Occipital lobe (tissue), 2 donors: ENCODE results near the gene DST. TPM values are rescaled to one million over a fixed set of nuclear protein-coding genes. Genes with fewer than 3 reads are reported as not detected.
"Not testable (repeated sequence)": the region's sequence is repeated elsewhere in the genome, so short reads cannot be mapped to it uniquely, and the experiment has no call there.

Experiments
- DNase-seq: peaks from one replicate; lab custom pipeline; 2025; lab: John Stamatoyannopoulos, UW
- total RNA-seq: library from RNA; depleted of rRNA; stranded (reverse); fragments of >200 nt; gene quantifications from one replicate; pipeline ENCODE4 v1.2.3, GENCODE V29; 2014

The DST gene
- total RNA-seq, 1 donor from 2014 or later, result 329 TPM

DNA sequence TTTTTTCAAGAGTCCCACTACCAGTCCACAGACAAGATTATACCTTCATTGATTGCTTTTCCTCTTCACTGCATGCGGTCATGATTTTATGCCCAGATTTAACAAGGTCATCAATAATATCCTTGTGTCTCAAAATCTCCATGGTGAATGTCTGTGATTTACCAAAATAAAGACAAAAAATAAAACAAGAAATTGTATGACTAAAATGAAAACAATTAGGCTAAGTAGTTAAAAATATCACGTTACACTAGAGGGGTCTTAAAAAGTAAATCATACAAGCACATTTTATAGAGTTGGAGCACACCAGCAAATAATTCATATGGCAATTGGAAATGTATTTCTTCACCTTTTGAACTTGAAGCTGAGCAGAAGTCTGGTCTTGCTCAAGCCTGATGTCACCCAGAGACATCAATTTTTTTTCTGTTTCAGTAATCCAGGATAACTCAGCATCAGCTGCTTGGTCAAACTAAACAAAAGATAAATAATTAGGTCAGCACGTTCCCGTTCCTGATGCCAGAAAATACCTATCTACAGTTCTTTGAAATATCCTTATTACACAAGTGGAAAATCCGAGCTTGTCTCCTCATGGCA, 125.4 kb downstream of the DST start:
- no peak for DNase-seq

DNA sequence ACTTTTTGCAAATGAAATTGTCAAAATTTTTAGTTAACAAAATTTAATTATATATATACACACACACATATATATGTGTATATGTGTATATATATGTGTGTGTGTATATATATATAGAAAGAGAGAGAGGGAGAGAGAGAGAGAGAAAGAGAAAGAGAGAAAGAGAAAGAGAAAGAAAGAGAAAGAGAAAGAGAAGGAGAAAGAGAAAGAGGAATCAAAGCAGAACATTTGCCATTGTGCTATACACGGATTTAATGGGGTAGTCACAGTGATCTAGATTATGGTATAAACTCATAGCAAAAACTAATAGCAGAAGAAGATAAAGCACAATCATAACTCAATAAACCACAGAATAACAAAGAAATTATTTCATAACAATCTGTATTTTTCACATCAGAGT, 126.7 kb downstream of the DST start:
- DNase-seq, result no peak

DNA sequence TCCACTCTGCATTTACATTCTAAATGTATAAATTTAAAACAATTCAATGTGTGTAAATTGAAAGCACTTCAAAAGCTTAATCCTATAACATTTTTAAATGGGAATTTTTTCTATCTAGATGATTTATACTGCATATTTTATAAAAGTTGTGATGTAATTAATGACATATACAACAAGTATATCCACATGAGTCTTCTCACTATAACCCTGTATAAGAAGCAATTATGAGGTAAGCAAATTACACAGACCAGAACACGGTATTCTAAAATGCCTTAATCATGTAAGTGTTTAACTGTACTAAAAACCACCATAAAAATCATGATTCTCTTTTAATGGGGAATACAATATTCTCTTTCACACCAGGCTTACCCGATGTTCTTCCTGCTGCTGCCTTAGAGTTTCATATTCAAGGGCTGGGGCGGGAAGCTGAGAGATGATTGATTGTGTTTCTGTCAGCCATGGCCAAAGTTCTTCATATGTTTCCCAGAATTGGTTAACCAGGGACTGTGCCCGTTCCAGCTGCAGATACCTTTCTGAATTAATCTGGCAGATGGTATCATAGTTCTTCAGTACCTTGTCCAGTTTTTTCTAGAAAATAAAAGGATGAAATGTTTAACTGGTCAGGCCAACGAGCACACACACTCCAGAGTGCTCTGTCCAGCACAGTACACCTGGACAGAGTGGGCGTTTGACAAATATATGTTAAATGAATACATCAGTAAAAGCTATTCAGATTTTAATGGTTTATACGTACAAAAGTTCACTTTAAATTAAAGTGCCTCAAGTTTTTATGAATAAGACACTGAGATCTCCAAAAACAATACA, 127.4 kb downstream of the DST start:
- no peak for DNase-seq

DNA sequence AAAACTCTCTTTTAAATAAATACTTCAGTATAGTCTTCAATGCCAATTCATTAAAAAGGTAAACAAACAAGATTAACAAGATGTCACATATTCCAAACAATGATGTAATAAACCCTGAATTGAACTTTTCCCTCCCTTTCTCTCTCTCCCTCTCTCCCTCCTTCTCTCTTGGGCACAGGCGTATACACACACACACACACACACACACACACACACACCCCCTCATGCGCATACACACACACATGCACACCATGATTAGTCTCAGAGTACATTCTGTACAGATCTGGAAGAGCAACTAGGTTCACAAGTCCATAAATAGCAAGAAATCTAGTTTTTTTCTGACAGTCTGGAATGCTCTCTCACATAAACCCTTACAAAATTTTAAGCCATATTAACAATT, 128.3 kb downstream of the DST start:
- DNase-seq, result no peak

DNA sequence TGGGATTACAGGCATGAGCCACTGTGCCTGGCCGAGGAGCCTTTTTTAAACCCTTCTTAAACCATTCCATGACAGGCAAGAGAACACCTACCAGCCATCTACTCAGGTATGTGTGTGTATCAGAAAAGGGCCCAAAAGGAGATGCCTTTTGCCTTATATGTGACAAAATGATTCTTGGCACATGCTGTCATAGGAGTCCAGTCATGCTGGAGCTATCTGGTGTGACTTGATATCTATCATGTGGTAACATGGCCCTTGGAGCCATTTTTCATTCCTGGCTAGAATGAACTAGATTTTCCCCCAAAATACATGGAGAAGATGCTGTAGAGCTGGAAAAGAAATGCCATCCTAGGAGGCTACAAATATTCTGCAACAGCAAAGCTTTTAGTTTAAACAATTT, 129.1 kb downstream of the DST start:
- DNase-seq, result no peak

DNA sequence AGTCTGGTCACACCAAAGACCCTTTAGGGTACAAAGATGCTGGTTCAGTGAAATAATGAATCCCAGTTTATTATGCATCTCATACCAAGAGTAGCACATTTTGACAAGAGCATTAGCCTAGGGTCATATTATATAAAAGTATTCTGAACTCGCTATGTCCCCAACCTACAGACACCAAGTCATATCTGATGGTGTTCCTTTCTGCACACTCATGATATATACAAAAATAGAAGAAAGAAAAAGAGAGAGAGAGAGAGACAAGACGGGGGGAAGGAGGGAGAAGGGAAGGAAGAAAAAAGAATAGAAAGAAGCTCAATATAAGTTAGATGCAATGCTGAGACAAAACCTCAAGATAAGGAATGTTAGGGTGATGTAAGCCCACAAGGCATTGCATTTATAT, 131.1 kb downstream of the DST start:
- DNase-seq, result no peak

DNA sequence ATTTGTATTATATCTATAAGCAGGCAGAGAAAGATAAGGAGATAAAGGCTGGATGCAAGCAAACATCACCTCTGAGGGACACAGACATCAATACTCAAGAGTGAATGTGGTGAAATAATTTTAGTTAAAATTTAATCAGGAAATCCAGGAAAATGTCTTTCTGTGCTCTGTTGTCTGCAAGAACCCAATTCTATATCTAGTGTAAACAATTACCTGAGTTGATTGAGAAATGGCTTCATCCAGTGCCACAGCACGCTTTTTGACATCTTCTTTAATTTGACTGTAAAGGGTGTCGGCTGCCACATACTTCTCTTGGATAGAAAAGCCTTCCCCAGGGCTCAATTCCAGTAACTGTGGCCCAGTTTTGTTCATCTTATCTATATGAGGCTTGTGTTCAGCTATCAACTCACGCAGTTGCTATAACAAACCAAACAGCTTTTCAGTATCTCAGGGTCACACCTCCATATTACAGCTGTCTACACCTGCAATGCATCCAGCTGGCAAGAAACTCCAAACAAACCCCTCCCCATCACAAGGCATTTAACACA, 131.6 kb downstream of the DST start:
- DNase-seq, result no peak

DNA sequence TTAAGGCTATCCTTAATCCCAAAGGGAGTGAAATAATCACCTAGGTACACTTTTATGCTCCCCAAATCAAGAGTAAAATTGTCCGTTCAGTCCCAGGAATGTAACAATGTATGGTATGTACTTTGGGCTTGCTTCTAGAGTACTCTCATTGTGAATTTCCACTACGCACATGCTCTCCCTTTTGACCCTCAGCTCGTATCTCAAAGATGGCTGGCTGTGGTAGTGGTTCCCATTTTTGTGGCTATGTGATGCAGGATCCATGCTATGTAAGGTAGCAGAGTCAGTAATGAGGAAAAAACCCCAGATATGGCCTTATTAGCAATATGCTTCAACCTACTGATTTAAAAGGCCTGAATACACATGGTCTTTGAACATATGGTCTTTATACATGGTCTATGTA, 133.7 kb downstream of the DST start:
- DNase-seq, result no peak

DNA sequence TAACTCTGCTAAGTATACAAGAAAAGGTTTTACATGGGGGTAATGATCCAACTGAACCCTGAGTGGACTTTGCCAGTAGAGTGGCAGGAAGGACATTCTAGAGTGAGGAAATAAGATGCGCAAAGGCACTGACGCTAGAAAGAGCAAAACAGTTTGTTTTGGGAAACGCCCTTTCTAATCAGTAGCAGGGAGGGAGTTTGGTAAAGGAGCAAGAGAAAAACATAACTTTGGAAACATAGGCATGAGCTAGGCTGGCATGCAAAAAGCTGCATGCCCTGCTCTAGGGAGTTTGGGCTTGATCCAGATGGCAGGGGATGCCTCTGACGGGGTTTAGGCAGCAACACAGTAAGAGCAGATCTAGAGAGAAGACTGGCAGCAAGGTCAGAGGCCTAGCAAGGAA, 135.2 kb downstream of the DST start:
- no peak for DNase-seq

DNA sequence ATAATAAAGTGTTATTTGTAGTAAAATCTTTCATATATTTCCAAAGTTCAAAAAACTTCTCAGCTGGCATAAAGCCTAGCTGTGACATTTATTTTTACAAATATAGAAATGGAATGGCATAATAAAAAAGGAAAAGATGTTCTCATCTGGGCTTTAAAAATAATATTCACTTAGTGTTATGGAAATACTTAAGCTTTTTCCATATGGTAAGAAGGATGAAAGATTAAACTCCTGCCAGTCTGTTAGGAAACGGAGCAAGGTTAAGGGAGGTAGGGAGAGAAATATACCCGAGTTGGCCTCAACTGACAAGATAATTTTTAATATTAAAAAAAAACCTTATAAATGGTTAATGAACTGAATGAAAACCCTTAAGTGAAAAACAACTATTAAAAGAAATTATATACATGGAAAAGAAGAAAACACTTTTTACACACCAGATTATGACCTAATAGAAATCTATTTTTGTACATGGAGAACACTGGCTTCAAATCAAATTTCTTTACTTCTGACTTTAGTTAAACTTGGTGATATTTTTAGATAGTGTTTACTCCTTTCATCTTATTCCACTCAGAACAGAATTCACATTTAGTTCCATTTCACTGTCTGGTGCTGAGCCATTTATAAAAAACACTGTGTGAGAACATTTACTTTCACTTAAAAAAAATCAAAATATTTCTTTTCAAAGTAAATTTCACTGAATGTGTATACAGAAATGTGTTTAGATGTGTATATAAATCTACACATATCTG, 137.0 kb downstream of the DST start:
- no peak for DNase-seq

DNA sequence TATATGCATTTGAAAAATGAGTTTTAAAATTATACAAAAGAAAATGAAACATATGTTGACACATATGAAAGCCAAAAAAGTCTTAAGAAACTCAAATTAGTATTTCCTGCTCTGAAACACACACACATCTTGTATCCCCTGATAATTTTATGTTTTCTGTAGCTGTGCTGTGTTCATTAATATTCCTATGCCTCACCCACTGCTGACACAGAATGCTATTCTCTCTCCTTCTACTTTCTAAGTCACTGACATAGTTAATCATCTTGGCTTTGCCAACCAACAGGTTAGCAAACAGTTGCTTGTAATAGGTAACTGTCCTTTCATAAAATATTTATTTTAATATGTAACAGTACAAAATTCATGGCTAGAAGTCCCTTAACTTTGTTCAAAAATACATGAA, 140.7 kb downstream of the DST start:
- DNase-seq, result no peak

DNA sequence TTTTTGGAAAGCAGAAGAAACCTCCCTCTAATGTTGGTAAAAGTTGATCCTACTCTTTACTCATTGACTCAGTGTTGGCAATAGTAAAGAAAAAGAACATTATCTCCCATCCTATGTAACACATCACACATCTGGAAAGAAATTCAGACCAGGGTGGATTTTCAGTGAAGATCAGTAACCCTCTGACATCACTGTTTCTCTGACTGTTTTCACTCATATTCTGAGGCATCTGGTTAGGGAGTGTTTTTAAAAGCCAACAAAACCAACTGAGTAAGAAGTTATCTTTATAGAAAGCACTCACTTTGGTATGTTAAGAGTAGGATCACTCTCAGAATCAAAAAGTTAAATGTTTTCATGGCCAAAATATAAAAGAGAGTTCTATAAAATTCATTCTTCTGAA, 143.6 kb downstream of the DST start:
- DNase-seq, result no peak

DNA sequence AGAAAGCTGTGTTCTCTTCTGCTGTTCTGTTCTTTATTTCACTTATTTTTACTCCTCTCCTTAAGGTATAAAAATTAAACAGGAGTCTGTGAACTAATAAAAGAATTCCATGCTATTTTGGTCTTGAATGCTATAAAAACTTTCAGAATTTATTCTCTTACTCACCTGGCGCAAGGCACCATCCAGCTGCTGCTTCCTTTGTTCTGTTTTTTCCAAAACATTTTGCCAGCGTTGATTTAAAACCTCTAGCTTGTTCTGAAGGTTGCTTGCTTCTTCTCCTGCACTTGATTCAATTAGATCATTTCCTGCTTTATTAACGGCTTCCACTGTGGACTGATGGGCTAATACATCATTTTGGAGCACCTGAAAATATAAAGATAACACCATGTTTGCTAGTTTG, 145.0 kb downstream of the DST start:
- no peak for DNase-seq

DNA sequence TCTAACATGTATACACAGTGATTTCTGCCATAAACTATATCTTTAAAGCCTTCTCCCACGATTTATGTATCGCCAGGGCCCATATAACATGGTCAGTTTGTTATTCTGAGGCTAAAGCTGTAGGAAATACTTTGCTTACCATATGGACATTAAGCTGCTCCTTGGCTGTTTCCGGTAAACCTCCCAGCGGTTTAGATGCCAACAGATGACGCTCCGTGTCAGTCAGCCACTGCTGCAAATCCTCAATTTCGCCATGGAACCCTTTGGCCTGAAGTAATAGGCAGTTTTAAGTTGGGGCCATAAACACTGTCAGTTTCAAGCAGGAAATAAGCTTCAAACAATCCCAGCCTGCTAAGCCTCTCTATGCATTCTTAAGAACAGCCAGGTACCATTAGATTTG, 145.4 kb downstream of the DST start:
- DNase-seq, result no peak

DNA sequence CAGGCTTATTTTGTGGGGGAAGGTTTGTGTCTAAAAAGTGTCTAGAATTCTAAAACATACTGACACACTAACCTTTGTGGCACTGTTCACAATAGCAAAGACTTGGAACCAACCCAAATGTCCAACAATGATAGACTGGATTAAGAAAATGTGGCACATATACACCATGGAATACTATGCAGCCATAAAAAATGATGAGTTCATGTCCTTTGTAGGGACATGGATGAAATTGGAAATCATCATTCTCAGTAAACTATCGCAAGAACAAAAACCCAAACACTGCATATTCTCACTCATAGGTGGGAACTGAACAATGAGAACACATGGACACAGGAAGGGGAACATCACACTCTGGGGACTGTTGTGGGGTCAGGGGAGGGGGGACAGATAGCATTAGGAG, 146.0 kb downstream of the DST start:
- not testable (repeated sequence) for DNase-seq

DNA sequence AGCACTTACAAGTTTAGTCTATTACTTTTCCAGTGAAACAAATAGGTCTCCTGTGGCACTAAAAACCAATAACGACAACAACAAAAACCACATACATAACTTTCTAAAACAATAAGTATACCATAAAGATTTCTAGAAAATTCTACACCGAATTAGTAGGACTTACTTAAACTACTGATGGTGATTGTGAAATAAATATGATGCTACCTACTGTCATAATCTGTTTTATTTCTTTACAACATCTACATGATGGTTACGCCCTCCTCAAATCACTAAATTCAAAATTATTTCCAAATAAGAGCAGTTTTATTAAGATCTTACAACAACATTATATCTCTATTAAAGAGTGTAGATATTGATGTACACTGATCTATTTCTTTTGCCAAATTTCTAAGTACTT, 147.0 kb downstream of the DST start:
- DNase-seq, result no peak

DNA sequence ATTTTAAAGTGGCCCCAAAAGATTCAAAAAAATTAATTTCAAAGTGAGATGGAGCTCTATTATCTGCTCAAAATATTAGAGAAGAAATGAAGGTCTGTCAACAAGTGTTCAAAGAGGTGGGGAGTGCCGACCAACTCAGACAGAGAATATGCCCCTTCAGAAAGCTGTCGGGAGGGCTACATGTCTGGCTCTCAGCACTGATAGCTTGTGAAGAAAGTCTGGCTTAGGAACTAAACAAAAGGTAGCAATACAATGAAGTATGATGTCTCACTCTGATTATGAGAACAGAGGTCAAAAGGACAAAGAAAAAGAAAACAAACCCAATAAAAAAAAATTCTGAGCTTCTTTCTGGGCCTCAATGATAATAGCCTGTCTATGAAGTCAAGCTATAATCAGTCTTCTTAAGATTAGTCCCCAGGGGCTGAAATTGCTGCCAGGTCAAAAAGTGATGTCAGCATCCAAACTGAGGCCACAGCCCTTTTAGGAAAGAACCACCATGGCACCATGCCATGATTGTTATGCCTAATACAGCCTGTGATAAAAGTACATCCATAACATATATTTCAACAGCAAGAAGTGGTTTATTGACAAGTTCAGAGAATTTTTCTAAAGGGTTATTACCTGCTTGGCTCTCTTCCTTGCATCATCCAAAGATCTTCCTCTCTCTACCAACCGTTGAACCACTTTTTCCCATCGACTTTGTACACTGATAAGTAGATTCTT, 150.9 kb downstream of the DST start:
- DNase-seq, result no peak

DNA sequence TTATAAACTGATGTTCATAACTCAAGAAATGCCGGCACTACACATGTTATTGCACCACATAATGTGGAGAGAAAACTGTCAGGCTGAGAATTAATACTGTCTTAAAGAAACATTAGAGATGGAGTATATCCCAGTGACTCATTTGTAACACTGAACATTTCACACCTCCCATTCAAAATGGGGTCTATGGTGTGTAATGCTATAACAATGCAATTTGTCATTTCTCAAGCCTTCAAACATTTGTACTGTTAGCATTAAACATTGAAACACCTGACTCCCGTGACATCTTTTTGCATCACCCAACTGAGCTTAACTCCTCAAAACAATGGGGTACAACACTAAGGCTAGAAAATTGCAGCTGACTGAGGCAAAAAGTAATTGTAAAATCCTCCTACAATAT, 151.7 kb downstream of the DST start:
- DNase-seq, result no peak

DNA sequence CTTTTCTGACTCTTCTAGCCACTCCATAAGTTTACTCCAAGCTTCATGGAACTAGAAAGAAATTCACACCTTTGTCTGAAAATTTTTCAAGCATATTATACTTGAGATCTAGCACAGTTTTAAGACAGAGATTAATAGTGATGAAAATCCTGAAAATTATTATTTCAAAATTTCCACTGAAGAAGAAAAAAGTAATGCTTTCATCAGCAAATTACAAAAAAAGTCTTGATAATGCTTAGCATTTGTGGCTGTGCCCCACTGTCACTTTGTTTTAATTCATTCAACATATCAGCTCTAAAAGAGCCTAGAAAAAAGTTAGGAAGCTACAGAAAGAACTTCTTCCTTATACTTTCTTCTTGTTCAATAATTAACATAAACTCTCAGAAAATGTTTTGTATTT, 153.1 kb downstream of the DST start:
- no peak for DNase-seq

DNA sequence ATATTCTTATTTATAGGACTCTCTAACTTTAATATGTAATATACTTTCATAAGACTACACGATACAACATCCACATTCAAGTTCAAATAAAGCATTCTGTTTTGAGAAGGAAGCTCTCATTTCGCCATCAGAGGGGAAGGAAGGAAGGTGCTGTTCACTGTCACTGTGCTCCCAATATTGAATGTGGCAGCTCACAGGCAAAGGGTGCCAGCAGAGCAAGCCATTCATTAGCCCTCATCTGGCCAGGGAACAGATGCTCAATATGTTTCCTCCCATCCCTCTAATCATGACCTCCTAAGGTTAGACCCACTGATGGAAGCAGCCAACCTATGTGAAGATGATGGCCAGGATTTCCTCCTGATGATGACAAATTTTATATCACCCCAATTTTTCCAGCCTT, 154.4 kb downstream of the DST start:
- DNase-seq, result no peak

DNA sequence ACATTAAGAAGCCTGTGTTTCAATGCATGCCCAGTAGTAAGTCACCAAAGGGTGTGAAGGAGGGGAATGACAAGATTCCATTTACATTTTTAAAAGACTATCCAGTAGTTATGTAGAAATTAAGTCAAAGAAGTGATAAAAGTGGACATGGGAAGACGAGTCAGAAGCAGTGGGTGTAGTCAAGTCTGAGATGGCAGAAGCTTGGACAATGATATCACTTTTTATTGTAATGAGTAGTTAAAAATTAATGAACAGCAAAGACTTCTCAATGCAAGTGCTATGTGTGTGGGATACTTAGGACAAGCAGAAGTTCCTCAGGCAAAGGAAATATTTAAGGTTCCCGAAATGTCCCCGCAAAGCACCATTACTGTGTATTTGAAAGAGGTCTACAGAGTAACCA, 156.0 kb downstream of the DST start:
- DNase-seq, result no peak

DNA sequence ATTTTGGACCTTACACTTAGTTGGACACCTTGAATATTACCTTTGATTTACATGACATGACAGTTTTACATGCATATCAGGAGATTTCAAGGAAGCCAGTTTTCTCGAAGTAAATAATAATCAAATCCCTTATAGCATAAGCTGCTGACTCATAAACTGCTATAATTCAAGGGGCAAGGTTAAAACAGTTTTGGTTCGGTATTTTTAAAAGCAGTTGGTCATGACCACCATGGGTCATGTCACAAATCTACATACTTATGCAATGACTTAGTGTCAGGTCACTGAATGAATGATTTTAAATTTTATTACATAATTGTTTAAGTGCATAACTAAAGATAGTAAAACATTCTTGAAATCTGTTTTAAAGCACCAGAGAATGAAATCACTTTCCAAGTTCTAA, 158.0 kb downstream of the DST start:
- no peak for DNase-seq
